Measurements from ENCODE around the gene MBOAT2.

The MBOAT2 gene

DNA sequence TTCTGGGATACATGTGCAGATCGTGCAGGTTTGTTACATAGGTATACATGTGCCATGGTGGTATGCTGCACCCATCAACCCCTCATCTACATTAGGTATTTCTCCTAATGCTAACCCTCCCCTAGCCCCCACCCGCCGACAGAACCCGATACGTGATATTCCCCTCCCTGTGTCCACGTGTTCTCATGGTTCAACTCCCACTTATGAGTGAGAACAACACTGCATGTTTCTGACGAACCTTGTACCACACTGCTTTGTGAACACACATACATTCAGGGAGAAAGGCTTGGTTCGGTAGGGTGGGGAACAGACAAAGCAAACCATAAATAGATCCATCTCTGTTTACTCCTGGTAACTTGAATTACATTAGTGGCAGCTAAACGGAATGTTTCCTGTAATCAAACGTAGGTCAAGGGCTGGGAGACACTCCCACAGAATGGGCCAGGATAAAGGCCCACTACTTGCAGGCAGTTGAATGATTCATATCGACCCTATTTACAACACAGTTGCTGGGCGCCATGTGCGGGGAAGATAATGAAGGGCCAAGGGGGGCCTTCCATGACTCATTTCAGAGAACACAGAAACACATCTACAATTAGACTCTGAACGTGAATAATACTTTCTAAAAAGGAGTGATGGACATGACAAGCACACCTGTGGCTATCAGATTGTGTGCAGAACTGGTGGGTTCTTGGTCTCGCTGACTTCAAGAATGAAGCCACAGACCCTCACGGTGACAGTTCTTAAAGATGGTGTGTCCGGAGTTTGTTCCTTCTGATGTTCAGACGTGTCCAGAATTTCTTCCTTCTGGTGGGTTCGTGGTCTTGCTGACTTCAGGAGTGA lies 109.3 kb downstream of the MBOAT2 start:
- DNase-seq = no peak

DNA sequence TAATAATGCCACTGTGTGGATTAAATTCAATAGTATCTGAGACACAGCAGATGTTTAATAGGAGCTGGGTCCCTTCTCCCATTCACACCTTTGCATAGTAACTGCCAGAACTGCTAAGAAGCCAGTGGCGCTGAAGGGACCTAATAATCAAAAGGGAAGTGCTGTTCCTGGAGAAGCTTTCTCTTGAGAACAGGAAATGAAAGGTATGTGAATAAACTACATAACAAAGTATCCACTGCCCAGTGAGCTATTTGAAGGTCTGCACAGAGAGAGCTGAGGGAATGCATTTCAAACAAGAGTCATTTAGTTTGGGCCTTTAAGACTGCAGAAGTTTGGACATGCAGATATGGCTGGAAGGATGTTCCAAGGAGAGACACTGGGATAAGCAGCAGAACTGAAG lies 110.0 kb downstream of the MBOAT2 start:
- DNase-seq = no peak

DNA sequence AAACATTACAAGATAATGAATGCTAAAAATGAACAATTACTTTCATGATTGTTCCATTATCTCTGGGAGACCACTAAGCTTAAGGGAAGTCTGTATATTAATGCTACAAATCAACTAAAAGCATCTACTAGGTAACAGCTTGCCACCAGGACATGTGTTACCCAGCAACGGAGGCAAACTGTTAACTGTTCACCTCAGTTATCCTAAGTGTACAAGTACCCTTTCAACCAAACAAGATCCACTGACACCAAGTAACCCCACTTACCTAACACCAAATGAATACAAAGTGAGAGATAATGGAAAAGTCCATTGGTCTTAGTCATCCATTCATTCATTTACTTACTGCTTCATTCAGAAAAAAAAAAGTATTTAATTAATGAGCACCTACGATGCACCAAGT lies 111.4 kb downstream of the MBOAT2 start:
- DNase-seq = no peak

DNA sequence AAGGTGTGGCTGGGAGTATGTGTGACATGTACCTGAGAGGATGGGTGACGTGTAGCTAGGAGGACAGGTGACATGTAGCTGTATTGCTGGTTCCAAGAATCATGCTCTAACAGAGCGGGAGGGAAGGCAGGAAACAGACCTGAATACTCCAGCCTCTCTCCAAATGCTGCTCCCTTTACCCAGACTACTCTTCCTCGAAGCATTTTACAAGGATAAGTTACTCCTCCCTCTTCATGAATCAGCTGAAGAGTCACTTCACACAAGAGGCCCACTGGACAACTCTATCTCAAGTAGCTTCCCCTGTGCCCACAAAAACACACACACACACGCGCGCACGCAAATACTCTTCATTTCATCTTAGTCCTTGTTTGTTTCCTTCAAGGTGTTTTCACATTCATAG lies 113.5 kb downstream of the MBOAT2 start:
- no peak for DNase-seq

DNA sequence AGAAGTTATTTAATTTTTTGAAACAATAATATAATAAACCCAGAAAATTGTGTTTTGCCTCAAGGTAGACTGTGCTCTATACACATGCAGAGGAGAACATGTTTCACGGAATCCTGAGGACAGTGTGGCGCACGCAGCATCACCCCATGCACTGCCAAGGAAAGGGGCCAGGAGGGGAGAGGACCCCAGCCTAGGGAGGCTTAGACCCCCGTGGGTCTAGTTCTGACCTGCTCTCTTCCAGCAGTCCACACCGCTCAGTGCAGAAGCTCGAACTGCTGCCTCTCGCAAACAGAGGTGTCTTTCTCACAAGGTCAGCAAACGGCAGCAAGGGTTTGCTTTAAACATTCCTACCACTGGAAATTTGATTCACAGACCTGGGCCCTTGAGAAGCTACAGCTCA lies 114.5 kb downstream of the MBOAT2 start:
- no peak for DNase-seq

DNA sequence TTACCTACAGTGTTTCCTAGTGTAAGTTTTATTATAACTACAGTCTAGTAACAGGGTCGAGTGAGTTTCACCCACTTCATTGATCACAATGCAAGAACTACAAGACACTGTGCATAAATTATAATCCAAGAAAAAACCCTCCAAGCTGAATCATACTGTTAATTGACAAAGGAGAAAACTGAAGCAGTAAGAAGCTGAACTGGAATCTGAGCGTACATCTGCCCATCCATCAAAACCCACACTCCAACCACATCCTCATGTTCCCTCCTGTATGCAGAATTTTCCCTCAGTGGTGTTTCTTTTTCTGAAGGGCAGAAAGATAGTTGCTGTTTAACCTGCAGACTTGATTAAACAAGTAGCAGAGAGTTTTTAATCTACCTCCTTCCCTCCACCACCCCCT lies 116.6 kb downstream of the MBOAT2 start:
- DNase-seq = no peak

DNA sequence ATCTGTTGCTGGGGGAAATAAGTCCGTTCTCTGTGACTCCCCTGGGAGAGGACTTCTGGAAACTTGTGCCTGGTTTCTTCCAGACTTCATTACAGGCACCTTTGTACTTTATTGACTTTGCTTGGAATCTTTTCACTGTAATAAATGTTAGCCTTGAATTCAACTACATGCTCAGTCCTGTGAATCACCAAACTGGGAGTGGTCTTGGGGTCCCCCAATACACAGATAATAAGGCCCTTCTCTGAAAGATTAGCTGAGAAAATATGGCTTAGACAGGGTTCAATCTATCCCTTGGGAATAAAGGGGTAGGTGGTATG lies 117.3 kb downstream of the MBOAT2 start:
- DNase-seq = no peak

DNA sequence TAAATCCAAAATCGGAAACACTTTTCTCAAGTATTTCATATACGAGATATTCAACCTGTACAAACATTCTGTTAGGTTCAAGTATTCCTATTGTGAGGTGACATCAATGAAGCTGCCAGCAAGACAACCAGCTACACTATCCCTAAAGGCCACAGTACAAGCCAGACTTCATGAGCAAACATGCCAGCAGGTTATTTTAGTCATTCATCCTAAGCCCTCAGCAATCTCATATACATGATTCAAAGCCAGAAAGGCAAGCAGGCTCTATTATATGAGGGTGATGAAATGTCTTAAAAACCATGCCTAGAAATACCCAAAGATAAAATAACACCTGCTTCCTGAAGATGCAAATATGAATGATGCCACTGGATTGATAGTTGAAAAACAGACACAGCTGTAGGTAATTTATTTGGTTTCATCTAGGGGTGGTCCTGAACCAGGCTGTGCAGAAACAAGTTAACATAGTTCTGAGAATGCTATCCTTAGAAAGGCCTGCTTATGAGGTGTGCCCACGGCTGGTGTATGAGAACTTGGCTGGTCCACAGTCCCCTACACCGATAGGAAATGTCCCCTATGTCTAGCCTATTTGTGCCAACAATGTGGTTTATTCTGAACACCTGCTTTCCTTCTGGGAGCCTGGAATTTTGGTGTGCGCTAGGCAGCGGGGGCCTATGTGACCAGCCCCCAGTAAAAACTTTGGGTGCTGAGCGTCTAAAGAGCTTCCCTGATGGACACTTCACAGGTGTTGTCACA lies 117.9 kb downstream of the MBOAT2 start:
- DNase-seq = no peak

DNA sequence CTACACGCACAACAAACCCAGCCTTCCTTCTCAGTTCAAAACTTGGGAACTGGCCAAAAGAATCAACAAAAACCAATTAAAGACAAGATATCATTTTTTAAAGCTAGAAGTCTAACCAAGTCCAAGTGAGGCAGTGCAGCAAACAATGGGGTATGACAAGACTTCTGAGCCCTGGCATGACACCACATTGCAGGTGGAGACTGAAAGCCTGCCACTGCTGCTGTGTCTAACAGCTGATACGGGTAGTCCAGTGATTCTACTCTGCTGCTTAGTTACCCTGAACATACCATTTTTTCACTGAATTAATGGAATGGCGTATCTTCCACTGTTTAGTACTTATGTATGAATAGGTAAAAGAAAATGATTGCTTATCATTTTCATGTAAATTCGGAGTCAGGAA lies 118.7 kb downstream of the MBOAT2 start:
- DNase-seq = no peak

DNA sequence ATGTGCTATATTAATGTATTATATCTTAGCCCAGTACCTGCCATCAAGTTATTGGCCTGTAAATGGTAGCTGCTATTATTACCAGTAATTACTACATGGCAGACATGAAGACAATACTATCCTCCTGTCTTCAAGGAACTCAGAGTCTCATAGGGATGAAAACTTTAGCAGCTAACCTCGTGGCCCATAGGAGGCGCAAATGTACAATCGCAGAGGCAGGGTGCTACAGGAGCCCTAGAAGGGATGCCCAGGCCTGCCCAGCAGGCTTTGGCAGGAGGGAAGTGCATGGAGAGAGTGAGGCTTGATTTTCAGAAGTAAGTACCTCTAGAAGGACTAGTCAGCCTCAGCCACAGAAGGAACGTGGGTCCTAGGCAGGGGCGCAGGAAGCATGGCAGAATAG lies 121.4 kb downstream of the MBOAT2 start:
- peak; percentile 24 for DNase-seq

DNA sequence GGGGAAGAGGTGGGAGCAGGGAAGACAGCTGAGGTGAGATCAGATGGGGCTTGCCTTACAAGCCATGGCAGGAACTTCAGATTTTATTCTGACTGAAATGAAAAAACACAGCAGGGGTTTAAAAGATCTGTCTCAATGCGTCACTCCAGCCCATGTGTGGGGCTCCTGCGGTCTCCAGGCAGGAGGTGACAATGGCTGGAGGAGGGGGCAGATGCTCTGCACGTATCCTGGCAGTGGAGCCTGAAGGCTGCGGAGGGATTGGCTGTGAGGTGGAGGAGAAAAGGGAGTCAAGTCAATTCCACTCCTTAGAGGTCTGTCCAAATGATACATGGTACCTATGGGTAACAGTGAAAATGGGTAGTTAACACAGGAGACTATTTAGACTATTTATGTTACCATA lies 125.6 kb downstream of the MBOAT2 start:
- peak; percentile 12 for DNase-seq

DNA sequence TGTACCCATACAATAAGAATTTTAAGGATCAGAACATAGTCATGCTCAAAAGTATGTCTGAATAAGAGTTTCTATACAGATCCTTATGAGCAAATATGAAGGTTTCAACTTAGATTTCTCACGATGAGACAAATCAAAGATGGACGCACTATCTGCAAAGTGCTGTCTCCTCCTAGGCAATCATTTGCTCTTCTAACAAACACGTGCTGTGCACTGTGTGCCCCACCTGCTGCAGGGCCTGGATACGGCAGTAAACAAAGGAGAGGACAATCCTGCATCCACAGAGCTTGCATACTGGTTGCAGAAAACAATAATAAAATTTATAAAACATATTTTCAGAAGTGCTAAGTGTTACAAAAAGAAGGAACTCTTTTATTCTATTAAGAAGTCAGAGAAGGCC lies 126.2 kb downstream of the MBOAT2 start:
- no peak for DNase-seq

DNA sequence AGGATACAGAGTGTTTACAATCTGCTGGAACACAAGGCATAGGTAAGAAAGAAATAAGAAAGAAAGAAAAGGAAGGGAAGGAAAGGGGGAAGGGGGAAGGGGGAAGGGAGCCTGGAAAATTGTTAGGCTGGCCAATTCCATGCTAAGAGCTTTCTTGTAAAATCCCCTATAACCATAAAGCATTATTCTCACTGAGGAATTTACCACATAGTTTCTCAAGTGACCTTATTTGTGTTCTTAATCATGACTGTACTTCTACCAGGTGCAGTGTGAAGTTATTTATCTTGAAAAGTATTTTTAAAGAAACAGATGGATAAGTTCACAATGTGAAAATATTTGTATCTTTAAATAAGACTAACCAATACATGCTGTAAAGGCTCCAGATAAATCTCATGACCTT lies 126.9 kb downstream of the MBOAT2 start:
- DNase-seq = no peak

DNA sequence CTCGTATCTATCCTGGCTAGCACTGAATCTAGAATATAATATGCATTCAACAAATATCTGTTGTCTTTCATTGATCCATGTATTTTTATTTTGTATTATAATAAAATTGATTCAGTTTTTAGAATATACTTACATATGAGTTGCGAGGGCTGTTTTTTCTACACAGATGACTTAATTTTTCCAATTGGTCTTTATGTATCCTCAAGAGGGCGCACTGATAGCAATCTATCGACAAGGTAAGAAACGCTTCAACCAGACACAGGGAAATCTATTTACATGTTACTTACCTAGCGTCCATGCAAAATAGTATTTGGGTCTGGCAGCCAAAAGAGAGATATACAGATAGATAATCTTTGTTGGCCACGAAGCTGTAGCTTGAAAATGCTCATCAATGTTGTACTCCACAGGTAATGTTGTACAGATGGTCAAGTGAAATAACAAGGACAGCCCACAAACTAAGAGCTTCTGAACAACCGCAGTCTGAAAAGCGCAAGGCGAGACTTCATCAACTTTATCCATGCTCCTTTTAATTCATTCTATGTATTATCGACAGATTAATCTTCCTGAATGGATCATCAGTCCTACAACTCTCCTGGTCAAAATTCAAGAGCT lies 130.6 kb downstream of the MBOAT2 start:
- peak; percentile 66 for DNase-seq

DNA sequence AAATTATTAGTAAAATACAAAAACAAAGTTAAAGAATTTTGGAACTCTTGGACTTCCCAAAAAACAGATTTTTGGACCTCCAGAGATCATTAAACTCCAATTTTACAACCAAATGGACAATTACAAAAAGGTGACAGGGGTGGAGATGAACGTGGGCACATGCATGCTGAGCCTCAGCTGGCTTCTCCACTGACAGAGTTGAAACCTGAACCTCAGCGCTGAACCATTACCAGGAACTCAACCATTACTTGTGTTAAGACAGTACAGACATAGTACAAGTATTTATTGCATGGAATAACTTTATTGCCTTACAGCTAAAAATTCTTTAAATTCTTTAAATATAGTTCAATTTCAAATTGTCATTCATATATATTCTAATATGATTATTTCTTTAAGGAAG lies 133.0 kb downstream of the MBOAT2 start:
- DNase-seq = no peak

DNA sequence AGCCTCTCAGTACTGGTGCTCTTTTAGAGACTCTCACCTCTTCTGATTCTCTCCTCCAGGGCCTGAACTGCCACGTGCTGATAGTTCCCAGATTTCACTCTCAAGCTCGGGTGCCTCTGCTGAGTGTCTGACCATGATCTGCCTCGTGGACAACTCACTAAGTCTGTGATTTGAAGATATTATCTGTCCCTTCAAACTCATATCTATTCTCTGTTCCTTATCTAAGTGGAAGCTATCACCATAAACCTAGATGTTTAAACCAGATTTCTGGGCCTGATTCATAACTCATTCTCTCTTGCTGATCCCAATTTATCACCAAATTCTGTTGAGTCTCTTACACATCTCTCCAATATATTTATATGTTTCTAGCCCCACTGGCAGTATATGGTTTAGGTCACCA lies 136.1 kb downstream of the MBOAT2 start:
- DNase-seq = no peak

DNA sequence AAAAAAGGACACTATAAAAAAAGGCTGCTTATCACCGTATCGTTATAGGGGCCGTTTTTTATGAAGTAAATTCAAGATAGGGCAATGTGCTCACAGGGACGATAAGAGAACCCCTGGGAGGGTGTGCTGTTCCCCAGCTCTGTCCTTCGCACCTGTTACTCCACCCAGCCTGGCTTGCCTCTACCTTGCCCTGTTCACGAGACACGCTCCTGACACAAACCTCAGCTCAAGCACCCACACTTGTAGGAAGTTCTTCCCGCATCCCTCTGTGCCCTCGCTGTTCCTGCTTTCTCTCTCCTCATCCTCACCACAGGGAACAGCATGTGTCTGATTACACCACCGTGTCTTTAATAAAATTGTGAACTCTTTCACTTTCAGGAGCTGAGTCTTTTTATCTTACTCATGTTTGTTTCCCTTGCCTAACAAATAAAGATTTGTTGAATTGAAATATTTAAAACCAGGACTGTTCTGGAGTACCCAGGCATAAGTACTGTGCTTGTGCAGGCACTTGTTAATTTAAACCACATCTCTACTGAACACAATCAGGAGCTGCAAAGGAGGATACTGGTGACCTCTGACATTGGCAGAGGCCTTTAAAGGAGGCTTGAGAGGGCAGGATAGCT lies 140.0 kb downstream of the MBOAT2 start:
- DNase-seq = no peak

DNA sequence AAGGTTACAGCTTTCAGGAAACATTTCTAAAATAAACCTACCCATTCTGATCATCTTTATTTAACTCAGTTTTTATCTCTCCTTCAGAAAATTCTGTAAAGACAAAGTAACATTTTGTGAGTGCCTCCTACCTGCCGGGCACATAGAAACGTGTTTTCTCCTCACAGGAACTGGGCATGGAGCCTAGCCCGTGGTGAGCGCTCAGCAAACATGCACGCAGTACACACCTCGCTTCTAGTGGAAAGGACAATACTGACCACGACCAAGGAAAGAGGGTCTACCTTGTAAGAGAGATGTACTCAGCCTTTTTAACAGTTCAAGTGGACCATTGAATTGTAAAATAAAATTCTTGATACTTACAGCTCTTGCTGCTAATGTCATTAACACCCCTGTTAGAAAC lies 141.3 kb downstream of the MBOAT2 start:
- DNase-seq = no peak

DNA sequence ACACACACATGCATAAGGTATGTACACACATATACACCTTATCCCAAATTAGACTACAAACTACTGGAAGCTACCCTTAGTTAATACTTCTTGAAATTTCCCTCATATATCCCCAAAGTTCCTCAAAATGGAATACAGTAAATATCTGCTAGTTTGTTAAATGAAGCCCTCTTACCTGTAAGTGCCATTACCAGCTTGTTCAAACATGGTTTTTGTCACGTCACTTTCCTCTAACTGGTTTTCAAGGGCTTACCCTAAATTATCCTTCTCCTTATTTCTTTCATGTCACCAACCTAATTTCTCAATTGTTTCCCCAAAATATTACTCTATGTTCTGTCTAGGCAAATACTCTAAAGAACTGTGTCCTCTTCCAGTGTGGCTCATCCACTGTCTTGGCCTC lies 141.7 kb downstream of the MBOAT2 start:
- no peak for DNase-seq

DNA sequence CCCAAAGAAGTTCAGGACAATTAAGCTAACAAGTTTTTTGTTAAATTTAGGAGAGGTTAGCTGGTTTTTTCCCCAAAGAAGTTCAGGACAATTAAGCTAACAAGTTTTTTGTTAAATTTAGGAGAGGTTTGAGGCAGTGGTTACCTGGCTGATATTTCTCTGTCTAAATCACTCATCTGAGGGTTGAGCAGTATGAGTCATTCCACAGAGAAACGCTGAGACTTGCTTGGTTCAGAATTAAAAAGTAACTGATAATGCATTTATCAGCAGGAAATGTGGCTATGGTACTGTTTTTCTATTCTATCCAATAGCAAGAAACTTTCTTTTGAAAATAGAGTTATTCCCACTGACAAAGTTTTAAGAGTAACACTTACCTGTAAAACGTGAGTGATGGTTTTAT lies 143.2 kb downstream of the MBOAT2 start:
- DNase-seq = no peak

DNA sequence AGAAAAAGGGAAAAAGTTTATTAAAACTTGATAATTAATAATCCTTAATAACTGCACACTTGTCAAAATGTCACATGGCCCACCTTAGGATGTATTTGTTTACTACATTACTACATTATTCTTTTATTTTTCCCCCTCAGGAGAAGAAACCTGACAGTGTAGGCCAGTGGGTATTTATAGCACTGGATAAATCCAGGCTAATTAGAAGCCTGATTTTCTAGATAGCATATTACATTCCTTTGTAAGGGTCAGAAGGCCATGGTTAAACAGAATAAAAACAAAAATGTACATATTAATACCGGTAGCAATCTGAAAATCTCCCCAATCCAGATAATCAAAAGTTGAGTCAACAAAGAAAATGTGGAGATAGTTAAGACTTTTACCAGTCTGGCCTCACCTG lies 144.6 kb downstream of the MBOAT2 start:
- DNase-seq = no peak

DNA sequence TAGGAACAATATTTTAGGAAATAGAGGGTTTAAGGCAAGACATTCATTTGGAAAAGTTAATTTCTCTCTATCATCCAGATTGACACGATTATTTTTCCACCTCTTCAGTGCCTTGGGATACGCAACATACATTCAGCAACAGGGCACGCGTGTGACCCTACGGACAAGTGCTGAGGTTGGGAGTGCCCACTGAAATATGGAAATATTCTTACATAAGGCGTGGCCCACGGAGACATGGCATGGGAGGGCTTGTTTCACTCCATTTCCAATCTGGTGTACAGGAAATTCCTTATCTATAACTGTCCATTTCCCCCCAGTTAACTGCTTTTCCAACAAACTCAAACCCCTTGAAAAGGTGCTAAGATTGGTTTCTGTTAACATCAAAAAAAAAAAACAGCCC lies 145.2 kb downstream of the MBOAT2 start:
- DNase-seq = no peak

DNA sequence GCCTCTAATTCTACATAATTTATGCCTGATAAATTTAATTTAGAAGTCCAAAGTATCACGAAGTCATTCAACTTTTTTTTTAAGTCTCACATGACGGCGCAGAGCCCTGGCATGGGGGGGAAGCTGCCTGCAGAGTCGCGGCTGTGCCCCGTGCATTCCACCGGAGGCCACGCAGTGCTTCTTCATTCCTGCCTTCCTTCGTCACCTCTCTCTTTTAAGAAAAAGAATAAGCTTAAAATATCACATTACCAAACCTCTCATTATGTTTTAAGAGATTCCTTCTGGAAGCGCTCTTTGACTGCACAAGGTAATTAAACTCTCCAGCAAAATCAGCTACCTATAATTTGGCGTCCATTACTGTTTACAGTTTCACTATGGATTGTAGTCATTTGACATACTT lies 145.8 kb downstream of the MBOAT2 start:
- DNase-seq = peak; percentile 71

DNA sequence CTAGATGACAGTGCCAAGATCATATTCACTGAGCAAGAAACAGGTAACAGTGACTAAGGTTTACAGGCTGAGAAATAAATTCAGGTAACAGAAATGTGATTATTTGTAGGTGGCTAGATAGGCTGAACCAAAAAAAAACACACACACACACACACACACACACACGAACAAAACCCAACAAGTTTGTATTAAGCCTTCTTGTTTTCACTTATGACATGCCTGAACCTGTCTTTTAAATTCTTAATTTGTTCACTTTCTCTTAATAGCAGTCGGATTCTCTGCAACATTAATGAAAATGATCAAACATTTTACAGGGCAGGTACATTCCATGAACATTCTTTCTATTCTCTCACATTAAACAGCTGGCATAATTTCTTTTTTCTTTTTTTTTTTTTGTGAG lies 147.3 kb downstream of the MBOAT2 start:
- DNase-seq = no peak
